OCI-LY1 (cell line): ENCODE measurements around the gene GALNT18.

Experiments
- H2AFZ ChIP-seq: fragments of 200-600 bp; sonication (generic), shearing (Covaris generic); 2 replicates; pipeline ENCODE4 v1.6.0; 2014; ENCODE audit warnings: antibody characterized with exemption, mild to moderate bottlenecking, low read length
- H3F3A ChIP-seq: fragments of 200-600 bp; sonication (generic), shearing (Covaris generic); 2 replicates; pipeline ENCODE4 v1.6.0; 2014; ENCODE audit warnings: mild to moderate bottlenecking, antibody characterized with exemption, low read length, moderate library complexity; ENCODE audit not compliant: insufficient read depth
- H3K27ac ChIP-seq: fragments of 200-600 bp; sonication (generic); 2 replicates; pipeline ENCODE4 v1.5.1; 2014; ENCODE audit warnings: low read length, mixed run types, mild to moderate bottlenecking, low read depth; ENCODE audit not compliant: poor library complexity, severe bottlenecking
- H3K27me3 ChIP-seq: fragments of 200-600 bp; sonication (generic); 2 replicates; pipeline ENCODE4 v1.6.0; 2014; ENCODE audit warnings: antibody characterized with exemption, mild to moderate bottlenecking, low read length, moderate library complexity; ENCODE audit not compliant: insufficient read depth
- H3K36me3 ChIP-seq: fragments of 200-600 bp; sonication (generic); 2 replicates; pipeline ENCODE4 v1.6.1; 2014; ENCODE audit warnings: mild to moderate bottlenecking, antibody characterized with exemption, low read length, moderate library complexity, mixed read lengths; ENCODE audit not compliant: insufficient read depth
- H3K4me1 ChIP-seq: fragments of 200-600 bp; sonication (generic); 2 replicates; pipeline ENCODE4 v1.5.1; 2014; ENCODE audit warnings: mild to moderate bottlenecking, low read length, moderate library complexity; ENCODE audit not compliant: insufficient read depth, severe bottlenecking
- H3K4me2 ChIP-seq: fragments of 200-600 bp; sonication (generic), shearing (Covaris generic); 2 replicates; pipeline ENCODE4 v1.6.1; 2014; ENCODE audit warnings: low read length
- H3K4me3 ChIP-seq: fragments of 200-600 bp; sonication (generic); 2 replicates; pipeline ENCODE4 v1.5.1; 2014; ENCODE audit warnings: low read length, low read depth, mild to moderate bottlenecking, mixed read lengths; ENCODE audit not compliant: poor library complexity, severe bottlenecking
- H3K79me2 ChIP-seq: fragments of 200-600 bp; shearing (Covaris generic); 2 replicates; pipeline ENCODE4 v1.6.1; 2016; ENCODE audit warnings: mixed run types, low read length, mixed read lengths; ENCODE audit not compliant: insufficient read depth
- H3K9ac ChIP-seq: fragments of 200-600 bp; sonication (generic), shearing (Covaris generic); 2 replicates; pipeline ENCODE4 v1.6.1; 2014; ENCODE audit warnings: mild to moderate bottlenecking, low read length, mixed read lengths
- H3K9me2 ChIP-seq: fragments of 200-600 bp; sonication (generic), shearing (Covaris generic); 2 replicates; pipeline ENCODE4 v1.6.1; 2014; ENCODE audit warnings: low read depth, mild to moderate bottlenecking, low read length, mixed read lengths
- H3K9me3 ChIP-seq: fragments of 200-600 bp; shearing (Covaris generic); 2 replicates; pipeline ENCODE4 v1.6.1; 2014; ENCODE audit warnings: low read length, mixed read lengths
- H4K20me1 ChIP-seq: fragments of 200-600 bp; sonication (generic), shearing (Covaris generic); 2 replicates; pipeline ENCODE4 v1.6.0; 2016; ENCODE audit warnings: mild to moderate bottlenecking, low read length; ENCODE audit not compliant: insufficient read depth
- CTCF ChIP-seq: fragments of 200-600 bp; sonication (generic), shearing (Covaris generic); IDR thresholded peaks from 2 replicates; pipeline ENCODE4 v1.5.1; 2017; ENCODE audit warnings: mild to moderate bottlenecking, antibody characterized with exemption, low read length, moderate library complexity, mixed read lengths
- EZH2 ChIP-seq: fragments of 200-600 bp; sonication (generic), shearing (Covaris generic); IDR thresholded peaks from 2 replicates; pipeline ENCODE4 v1.8.0; 2017; ENCODE audit warnings: borderline replicate concordance, mixed run types, mild to moderate bottlenecking, antibody characterized with exemption, low read length, moderate library complexity, mixed read lengths

Gene GALNT18

DNA sequence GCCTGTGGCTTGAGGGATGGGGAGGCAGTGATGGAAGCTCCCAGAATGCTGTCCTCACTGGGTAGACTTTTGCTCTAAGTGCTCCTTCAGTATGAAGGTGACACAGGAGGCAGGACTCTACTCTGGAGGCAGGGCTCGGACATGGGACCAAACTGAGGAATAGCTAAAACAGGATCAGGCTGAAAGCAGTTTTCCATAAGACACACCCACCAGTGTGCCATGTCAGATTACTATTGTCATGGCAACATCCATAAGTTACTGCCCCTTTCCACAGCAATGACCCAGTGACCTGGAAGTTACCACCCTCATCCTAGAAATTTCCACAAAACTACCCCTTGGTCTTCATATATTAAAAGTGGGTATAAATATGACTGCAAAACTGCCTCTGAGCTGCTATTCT is 43.6 kb upstream of the GALNT18 start:
- Histone ChIP-seq H3K9me3 (no peaks in the 10 kb centered on the region), H2AFZ (no peak overlapping the region), H3K36me3 (no peaks in the 10 kb centered on the region), H3K27me3 (0 out of 2 replicates have a peak, but pooled peaks cover 4% of the 10 kb centered on the region), H3K4me3 (no peak overlapping the region), H3K9ac (no peak overlapping the region), H3K27ac (no peak overlapping the region), H3K9me2 (no peaks in the 10 kb centered on the region), H3F3A (no peaks in the 10 kb centered on the region), H3K79me2 (no peaks in the 10 kb centered on the region), H3K4me2 (no peak overlapping the region), H3K4me1 (no peaks in the 10 kb centered on the region), H4K20me1 (no peaks in the 10 kb centered on the region)
- no peak for TF ChIP-seq CTCF

GRCh38 chr11:11663907-11664306 is 42.1 kb upstream of the GALNT18 start:
- Histone ChIP-seq H3K27ac (no peak overlapping the region), H3K4me3 (no peak overlapping the region), H3K9me3 (no peaks in the 10 kb centered on the region), H3K4me2 (no peak overlapping the region), H3K4me1 (no peaks in the 10 kb centered on the region), H3K9ac (no peak overlapping the region), H2AFZ (no peak overlapping the region), H3F3A (no peaks in the 10 kb centered on the region), H3K36me3 (no peaks in the 10 kb centered on the region), H3K79me2 (no peaks in the 10 kb centered on the region), H3K27me3 (0 out of 2 replicates have a peak, but pooled peaks cover 4% of the 10 kb centered on the region), H3K9me2 (no peaks in the 10 kb centered on the region), H4K20me1 (no peaks in the 10 kb centered on the region)
- TF ChIP-seq CTCF = no peak
- TF ChIP-seq EZH2 = no peak

- no peak overlapping the region for H2AFZ ChIP-seq
- H3F3A ChIP-seq = no peaks in the 10 kb centered on the region
- no peaks in the 10 kb centered on the region for H3K79me2 ChIP-seq
- no peak overlapping the region for H3K4me2 ChIP-seq
- TF ChIP-seq CTCF (no peak), EZH2 (no peak)
- H3K9me3 ChIP-seq = no peaks in the 10 kb centered on the region
- H4K20me1 ChIP-seq = no peaks in the 10 kb centered on the region
- no peak overlapping the region for H3K9ac ChIP-seq
- H3K27me3 ChIP-seq = 0 out of 2 replicates have a peak, but pooled peaks cover 4% of the 10 kb centered on the region
- no peak overlapping the region for H3K4me3 ChIP-seq
- H3K27ac ChIP-seq = no peak overlapping the region
- H3K4me1 ChIP-seq = no peaks in the 10 kb centered on the region
- H3K36me3 ChIP-seq = no peaks in the 10 kb centered on the region
- H3K9me2 ChIP-seq = no peaks in the 10 kb centered on the region
These were observed 40.8 kb upstream of the GALNT18 start for GRCh38 chr11:11662578-11662977.
